IMR-90 (cell line): ENCODE data around the gene GADD45GIP1. TPM values are rescaled to one million over a fixed set of nuclear protein-coding genes. Genes with fewer than 3 reads are reported as not detected.

Source experiments
- ATAC-seq: fragments of 200-7000 bp; cut with Tn5 transposase; 2 replicates; pipeline ENCODE4 v1.9.1; 2020; ENCODE audit warnings: low read depth, mild to moderate bottlenecking, moderate library complexity
- BruUV-seq: library from RNA; stranded (reverse); fragments of 400-500 nt; replicated peaks from 2 replicates; lab custom pipeline; 2021; lab: Mats Ljungman, UMichigan
- CTCF ChIA-PET: fragments of 300-600 bp; formaldehyde crosslinking; extraction: SDS; loops from one replicate; lab custom pipeline; 2021; ENCODE audit warnings: antibody characterized with exemption; lab: Yijun Ruan, JAX
- POLR2A ChIA-PET: fragments of 300-600 bp; sonication (Branson Sonifier 250); formaldehyde crosslinking; loops from one replicate; lab custom pipeline; 2022; ENCODE audit warnings: antibody characterized with exemption; ENCODE audit not compliant: unreplicated experiment; lab: Charles Lee
- DNase-seq: peaks from one replicate; pipeline ENCODE4 v3.0.0; 2013
- H2AFZ ChIP-seq: replicated peaks from 2 replicates; pipeline ENCODE3; 2013; ENCODE audit warnings: low read length, mild to moderate bottlenecking; ENCODE audit not compliant: poor library complexity
- H2AK5ac ChIP-seq: 2 replicates; pipeline ENCODE4 v1.6.1; 2013; ENCODE audit warnings: low read depth, low read length, inconsistent platforms
- H2AK9ac ChIP-seq: replicated peaks from 2 replicates; pipeline ENCODE3; 2013; ENCODE audit warnings: mild to moderate bottlenecking, low read depth, low read length, moderate library complexity; ENCODE audit not compliant: poor library complexity
- H2BK120ac ChIP-seq: 2 replicates; pipeline ENCODE4 v1.6.1; 2013; ENCODE audit warnings: low read depth, low read length, inconsistent platforms
- H2BK15ac ChIP-seq: 3 replicates; pipeline ENCODE4 v1.6.1; 2013; ENCODE audit warnings: low read depth, low read length, inconsistent platforms
- H2BK20ac ChIP-seq: 2 replicates; pipeline ENCODE4 v1.6.1; 2013; ENCODE audit warnings: low read depth, mild to moderate bottlenecking, inconsistent platforms, low read length, moderate library complexity
- H2BK5ac ChIP-seq: 2 replicates; pipeline ENCODE4 v1.6.1; 2013; ENCODE audit warnings: mild to moderate bottlenecking, low read depth, low read length, inconsistent platforms; ENCODE audit not compliant: poor library complexity, severe bottlenecking
- H3K14ac ChIP-seq: replicated peaks from 2 replicates; pipeline ENCODE4 v1.6.1; 2013; ENCODE audit warnings: low read depth, low read length, inconsistent platforms
- H3K18ac ChIP-seq: 2 replicates; pipeline ENCODE4 v1.6.1; 2013; ENCODE audit warnings: low read depth, low read length, control low read depth
- H3K23ac ChIP-seq: 2 replicates; pipeline ENCODE4 v1.6.1; 2013; ENCODE audit warnings: low read depth, low read length, inconsistent platforms
- H3K27ac ChIP-seq: 2 replicates; pipeline ENCODE4 v1.5.1; 2013; ENCODE audit warnings: mild to moderate bottlenecking, control low read depth, low read length; ENCODE audit not compliant: insufficient read depth
- H3K27me3 ChIP-seq: 2 replicates; pipeline ENCODE4 v1.6.1; 2013; ENCODE audit warnings: low read length; ENCODE audit not compliant: control insufficient read depth, insufficient read depth
- H3K36me3 ChIP-seq: 2 replicates; pipeline ENCODE4 v1.6.1; 2013; ENCODE audit warnings: low read length, mixed read lengths; ENCODE audit not compliant: control insufficient read depth, insufficient read depth
- H3K4ac ChIP-seq: 2 replicates; pipeline ENCODE4 v1.6.1; 2013; ENCODE audit warnings: low read depth, low read length, inconsistent platforms
- H3K4me1 ChIP-seq: 2 replicates; pipeline ENCODE4 v1.6.1; 2013; ENCODE audit warnings: low read length, mixed read lengths; ENCODE audit not compliant: control insufficient read depth, insufficient read depth
- H3K4me2 ChIP-seq: 2 replicates; pipeline ENCODE4 v1.6.1; 2013; ENCODE audit warnings: low read depth, mild to moderate bottlenecking, control low read depth, low read length, moderate library complexity
- H3K4me3 ChIP-seq: 2 replicates; pipeline ENCODE4 v1.5.1; 2013; ENCODE audit warnings: low read depth, mild to moderate bottlenecking, control low read depth, low read length, moderate library complexity; ENCODE audit not compliant: insufficient read depth
- H3K56ac ChIP-seq: 2 replicates; pipeline ENCODE4 v1.6.1; 2013; ENCODE audit warnings: low read length, inconsistent platforms; ENCODE audit not compliant: insufficient read depth; ENCODE audit errors: extremely low read depth
- H3K79me1 ChIP-seq, 2 experiments: 2 replicates each; pipeline ENCODE4 v1.6.1; 2013; ENCODE audit warnings: low read length in 2 of 2, inconsistent platforms in 1 of 2, low read depth in 1 of 2
- H3K9ac ChIP-seq: 2 replicates; pipeline ENCODE4 v1.6.1; 2013; ENCODE audit warnings: low read depth, low read length, control low read depth
- H3K9me1 ChIP-seq: 2 replicates; pipeline ENCODE4 v1.6.1; 2013; ENCODE audit warnings: low read length, inconsistent platforms; ENCODE audit not compliant: insufficient read depth
- H3K9me3 ChIP-seq: 2 replicates; pipeline ENCODE4 v1.6.1; 2013; ENCODE audit warnings: low read length; ENCODE audit not compliant: control insufficient read depth, insufficient read depth
- H4K20me1 ChIP-seq: 2 replicates; pipeline ENCODE4 v1.6.1; 2013; ENCODE audit warnings: low read length, inconsistent platforms; ENCODE audit not compliant: insufficient read depth
- H4K5ac ChIP-seq: 2 replicates; pipeline ENCODE4 v1.6.1; 2013; ENCODE audit warnings: mild to moderate bottlenecking, low read depth, low read length, control low read depth
- H4K8ac ChIP-seq, 2 experiments: 2 replicates each; pipeline ENCODE4 v1.6.1; 2013; ENCODE audit warnings: low read depth in 2 of 2, low read length in 2 of 2, control low read depth in 1 of 2, inconsistent platforms in 1 of 2
- H4K91ac ChIP-seq: 2 replicates; pipeline ENCODE4 v1.6.1; 2013; ENCODE audit warnings: low read depth, low read length, inconsistent platforms; ENCODE audit not compliant: insufficient read depth
- CHD1 ChIP-seq: IDR thresholded peaks from 2 replicates; pipeline ENCODE4 v1.6.1; 2012; ENCODE audit warnings: low read depth, low read length, improper control_type of control experiment
- FOS ChIP-seq: fragments of 150-350 bp; IDR thresholded peaks from 2 replicates; pipeline ENCODE4 v1.6.1; 2016; ENCODE audit warnings: low read depth, low read length
- RAD21 ChIP-seq: IDR thresholded peaks from 2 replicates; pipeline ENCODE4 v1.6.1; 2012; ENCODE audit warnings: low read length, improper control_type of control experiment
- RFX5 ChIP-seq: IDR thresholded peaks from 2 replicates; pipeline ENCODE4 v1.8.0; 2012; ENCODE audit warnings: low read depth, mild to moderate bottlenecking, low read length, moderate library complexity
- WGBS, 2 experiments: methylation state at CpG; one replicate each; pipeline versions ENCODE4 v1.1.5 to v1.1.7; 2013; ENCODE audit warnings: missing lambda C conversion rate in 2 of 2; ENCODE audit not compliant: insufficient read length in 1 of 2; ENCODE audit errors: extremely low coverage in 2 of 2; 5-methylcytosine and 5-hydroxymethylcytosine counted together
- dilution Hi-C: fragments of 300-500 bp; cut with HindIII; formaldehyde crosslinking; loops from one replicate; pipeline ENCODE4 v1.14.3; 2018; ENCODE audit warnings: low sequenced_read_pairs; ENCODE audit not compliant: unreplicated experiment
- in situ Hi-C: fragments of 300-500 bp; cut with MboI; formaldehyde crosslinking; loops from 3 replicates; pipeline ENCODE4 v1.14.3; 2019; ENCODE audit warnings: low sequenced_read_pairs, inconsistent platforms, mixed read lengths
- intact Hi-C: fragments of 100-400 bp; cut with micrococcal nuclease; formaldehyde crosslinking; loops from 2 replicates; pipeline ENCODE4 v1.10.0; 2022
- microRNA-seq, 2 experiments: library from miRNA; stranded (forward) in 1 of 2; unstranded in 1 of 2; fragments of 10-50 nt in 1 of 2; fragments of <30 nt in 1 of 2; gene quantifications in 1 of 2; microRNA quantifications in 1 of 2; one replicate each; pipeline versions ENCODE3 to v1.1.0; 2013 to 2020; ENCODE audit not compliant: insufficient read depth in 1 of 2, insufficient read length in 1 of 2, unreplicated experiment in 1 of 2
- polyA plus RNA-seq, 3 experiments: library from polyadenylated mRNA; depleted of rRNA; stranded (reverse); fragments of >200 nt; gene quantifications; 2 replicates each; pipeline ENCODE4 v1.2.3, GENCODE V29; 2012; ENCODE audit warnings: low replicate concordance in 1 of 3
- small RNA-seq, 5 experiments: library from RNA; depleted of rRNA; stranded (forward); fragments of <200 nt; gene quantifications; one replicate each; pipeline ENCODE3, GENCODE V24; 2012
- total RNA-seq: library from RNA; depleted of rRNA; stranded (reverse); fragments of >200 nt; gene quantifications from 2 replicates; pipeline ENCODE4 v1.2.3, GENCODE V29; 2012; rRNA removed
- TF ChIP-seq, protein P1 (sequence below): fragments of 150-350 bp; IDR thresholded peaks from 2 replicates; pipeline ENCODE4 v1.6.1; 2016; ENCODE audit warnings: low read depth, mild to moderate bottlenecking, low read length, moderate library complexity, borderline replicate concordance

Gene GADD45GIP1
- total and polyA plus RNA-seq, 2 of the 4 experiments (the other 2 are of a cell fraction) = 13.3 to 42.4 TPM

DNA sequence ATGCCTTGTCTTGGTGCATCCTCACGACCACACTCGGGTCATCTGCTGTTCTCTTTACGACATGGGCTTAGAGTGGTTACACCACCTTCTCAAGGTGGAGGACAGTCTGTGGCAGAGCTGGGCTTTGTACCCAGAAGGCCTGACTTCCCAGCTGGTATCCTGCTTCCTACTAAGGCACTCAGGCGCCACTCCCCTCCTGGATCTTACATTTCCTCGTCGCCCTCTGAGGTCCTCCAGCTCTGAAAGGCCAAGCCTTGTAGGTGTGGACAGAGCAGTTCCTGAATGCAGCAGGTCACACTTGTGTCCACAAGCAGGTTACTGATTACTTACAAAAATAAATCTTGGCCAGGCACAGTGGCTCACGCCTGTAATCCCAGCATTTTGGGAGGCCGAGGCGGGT, 49.9 kb downstream of the GADD45GIP1 start:
- no peak overlapping the region for H3K18ac ChIP-seq
- BruUV-seq = no TSS peak
- no peak overlapping the region for H3K56ac ChIP-seq
- POLR2A ChIA-PET = no interaction called here
- no peaks in the 10 kb centered on the region for H3K4me1 ChIP-seq
- dilution Hi-C loops = no loop called here
- ATAC-seq (no peak), DNase-seq (no peak)
- no peak overlapping the region for H2BK120ac ChIP-seq
- H3K9ac ChIP-seq = no peak overlapping the region
- H3K4me3 ChIP-seq = no peak overlapping the region
- H3K79me1 ChIP-seq = no peaks in the 10 kb centered on the region
- no peak overlapping the region for H4K8ac ChIP-seq
- CTCF ChIA-PET = no interaction called here
- in situ Hi-C loops = no loop called here
- no peak overlapping the region for H2BK5ac ChIP-seq
- peak overlapping the region; percentile 33 for H2AFZ ChIP-seq
- H3K27ac ChIP-seq = no peak overlapping the region
- H2BK20ac ChIP-seq = no peak overlapping the region
- 40% methylated on average over 1 of the region's 9 CpGs; no CpG with 5 or more reads in 1 of the 2 experiments for WGBS, 2 experiments
- H2BK15ac ChIP-seq = no peak overlapping the region
- H3K14ac ChIP-seq = no peak overlapping the region
- TF ChIP-seq FOS (no peak), RAD21 (no peak), CHD1 (no peak), RFX5 (no peak)
- TF ChIP-seq, protein P1, sequence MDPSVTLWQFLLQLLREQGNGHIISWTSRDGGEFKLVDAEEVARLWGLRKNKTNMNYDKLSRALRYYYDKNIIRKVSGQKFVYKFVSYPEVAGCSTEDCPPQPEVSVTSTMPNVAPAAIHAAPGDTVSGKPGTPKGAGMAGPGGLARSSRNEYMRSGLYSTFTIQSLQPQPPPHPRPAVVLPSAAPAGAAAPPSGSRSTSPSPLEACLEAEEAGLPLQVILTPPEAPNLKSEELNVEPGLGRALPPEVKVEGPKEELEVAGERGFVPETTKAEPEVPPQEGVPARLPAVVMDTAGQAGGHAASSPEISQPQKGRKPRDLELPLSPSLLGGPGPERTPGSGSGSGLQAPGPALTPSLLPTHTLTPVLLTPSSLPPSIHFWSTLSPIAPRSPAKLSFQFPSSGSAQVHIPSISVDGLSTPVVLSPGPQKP = no peak
- H3K4me2 ChIP-seq = no peak overlapping the region
- H4K20me1 ChIP-seq = no peaks in the 10 kb centered on the region
- no peak overlapping the region for H4K5ac ChIP-seq
- H3K4ac ChIP-seq = no peak overlapping the region
- H3K23ac ChIP-seq = no peak overlapping the region
- H2AK9ac ChIP-seq = peak overlapping the region; percentile 42
- H2AK5ac ChIP-seq = no peak overlapping the region
- no peaks in the 10 kb centered on the region for H3K27me3 ChIP-seq
- H3K9me3 ChIP-seq = no peaks in the 10 kb centered on the region
- no peaks in the 10 kb centered on the region for H3K9me1 ChIP-seq
- intact Hi-C loops = no loop called here
- no peaks in the 10 kb centered on the region for H3K36me3 ChIP-seq
- H4K91ac ChIP-seq = no peak overlapping the region

Small RNA genes within 50 kb of the gene (microRNA-seq; reads per million reads assigned to microRNA genes)
- gene MIR5695 (0 reads per million in 2 experiments), gene MIR6515 (4.0 to 15.5 reads per million in 2 experiments)

Small RNA genes within 50 kb of the gene (small RNA-seq; reads per million reads assigned to genes)
- gene MIR5695 (0 to 0.41 (median 0) reads per million in 5 experiments), gene MIR6515 (0 to 7.5 (median 2.4) reads per million in 5 experiments)

Other genes with a start within 250 kb of the GADD45GIP1 start
- 32.8 and 36.0 TPM in 2 replicates for gene TNPO2, start 233.3 kb downstream of the GADD45GIP1 start, total RNA-seq
- 77.2 and 82.3 TPM in 2 replicates for gene TNPO2, start 233.3 kb downstream of the GADD45GIP1 start, polyA plus RNA-seq (2012; rRNA removed)
- 99.2 and 113 TPM in 2 replicates for gene TRIR, start 222.5 kb downstream of the GADD45GIP1 start, total RNA-seq
- gene TRIR, start 222.5 kb downstream of the GADD45GIP1 start, polyA plus RNA-seq (2012; rRNA removed) = 201 and 242 TPM in 2 replicates
- 111 and 129 TPM in 2 replicates for gene GET3, start 219.7 kb downstream of the GADD45GIP1 start, total RNA-seq
- gene GET3, start 219.7 kb downstream of the GADD45GIP1 start, polyA plus RNA-seq (2012; rRNA removed) = 152 and 178 TPM in 2 replicates
- gene BEST2, start 205.4 kb downstream of the GADD45GIP1 start, total RNA-seq = not detected in 2 replicates
- not detected in 2 replicates for gene BEST2, start 205.4 kb downstream of the GADD45GIP1 start, polyA plus RNA-seq (2012; rRNA removed)
- gene HOOK2, start 181.7 kb downstream of the GADD45GIP1 start, total RNA-seq = 7.5 and 8.1 TPM in 2 replicates
- gene HOOK2, start 181.7 kb downstream of the GADD45GIP1 start, polyA plus RNA-seq (2012; rRNA removed) = 11.0 and 21.6 TPM in 2 replicates
- 20.8 and 32.8 TPM in 2 replicates for gene JUNB, start 165.7 kb downstream of the GADD45GIP1 start, total RNA-seq
- gene JUNB, start 165.7 kb downstream of the GADD45GIP1 start, polyA plus RNA-seq (2012; rRNA removed) = 109 and 141 TPM in 2 replicates
- gene PRDX2, start 155.4 kb downstream of the GADD45GIP1 start, total RNA-seq = 351 and 371 TPM in 2 replicates
- 378 and 383 TPM in 2 replicates for gene PRDX2, start 155.4 kb downstream of the GADD45GIP1 start, polyA plus RNA-seq (2012; rRNA removed)
- not detected in 2 replicates for gene THSD8, start 155.2 kb downstream of the GADD45GIP1 start, total RNA-seq
- gene THSD8, start 155.2 kb downstream of the GADD45GIP1 start, polyA plus RNA-seq (2012; rRNA removed) = 0.68 and 0.90 TPM in 2 replicates
- gene RNASEH2A, start 150.6 kb downstream of the GADD45GIP1 start, total RNA-seq = 44.6 and 45.5 TPM in 2 replicates
- 34.9 and 39.4 TPM in 2 replicates for gene RNASEH2A, start 150.6 kb downstream of the GADD45GIP1 start, polyA plus RNA-seq (2012; rRNA removed)
- gene RTBDN, start 122.6 kb downstream of the GADD45GIP1 start, total RNA-seq = not detected in 2 replicates
- gene RTBDN, start 122.6 kb downstream of the GADD45GIP1 start, polyA plus RNA-seq (2012; rRNA removed) = 0.07 and 0.14 TPM in 2 replicates
- 0.28 and 1.1 TPM in 2 replicates for gene MAST1, start 118.7 kb downstream of the GADD45GIP1 start, total RNA-seq
- gene MAST1, start 118.7 kb downstream of the GADD45GIP1 start, polyA plus RNA-seq (2012; rRNA removed) = 0.44 and 0.56 TPM in 2 replicates
- 6.4 and 9.5 TPM in 2 replicates for gene DNASE2, start 75.8 kb downstream of the GADD45GIP1 start, total RNA-seq
- 31.1 and 32.0 TPM in 2 replicates for gene DNASE2, start 75.8 kb downstream of the GADD45GIP1 start, polyA plus RNA-seq (2012; rRNA removed)
- not detected in 2 replicates for gene KLF1, start 70.0 kb downstream of the GADD45GIP1 start, total RNA-seq
- not detected in 2 replicates for gene KLF1, start 70.0 kb downstream of the GADD45GIP1 start, polyA plus RNA-seq (2012; rRNA removed)
- 41.1 and 41.6 TPM in 2 replicates for gene GCDH, start 66.1 kb downstream of the GADD45GIP1 start, total RNA-seq
- gene GCDH, start 66.1 kb downstream of the GADD45GIP1 start, polyA plus RNA-seq (2012; rRNA removed) = 24.5 and 27.7 TPM in 2 replicates
- under 0.01 and 0.36 TPM in 2 replicates for gene SYCE2, start 37.9 kb downstream of the GADD45GIP1 start, total RNA-seq
- 0.19 and 0.50 TPM in 2 replicates for gene SYCE2, start 37.9 kb downstream of the GADD45GIP1 start, polyA plus RNA-seq (2012; rRNA removed)
- 49.3 and 53.0 TPM in 2 replicates for gene FARSA, start 23.5 kb downstream of the GADD45GIP1 start, total RNA-seq
- gene FARSA, start 23.5 kb downstream of the GADD45GIP1 start, polyA plus RNA-seq (2012; rRNA removed) = 75.9 and 80.9 TPM in 2 replicates
- 3,245 and 3,358 TPM in 2 replicates for gene CALR, start 18.6 kb downstream of the GADD45GIP1 start, total RNA-seq
- 1,894 and 1,932 TPM in 2 replicates for gene CALR, start 18.6 kb downstream of the GADD45GIP1 start, polyA plus RNA-seq (2012; rRNA removed)
- gene RAD23A, start 11.4 kb downstream of the GADD45GIP1 start, total RNA-seq = 54.3 and 56.4 TPM in 2 replicates
- gene RAD23A, start 11.4 kb downstream of the GADD45GIP1 start, polyA plus RNA-seq (2012; rRNA removed) = 67.8 and 79.7 TPM in 2 replicates
- not detected in 2 replicates for gene DAND5, start 12.4 kb upstream of the GADD45GIP1 start, total RNA-seq
- 0.03 TPM in 1 of 2 replicates, not detected in the other for gene DAND5, start 12.4 kb upstream of the GADD45GIP1 start, polyA plus RNA-seq (2012; rRNA removed)
- gene NFIX, start 38.3 kb upstream of the GADD45GIP1 start, total RNA-seq = 10.0 and 10.2 TPM in 2 replicates
- 46.9 and 47.7 TPM in 2 replicates for gene NFIX, start 38.3 kb upstream of the GADD45GIP1 start, polyA plus RNA-seq (2012; rRNA removed)
- 0.28 and 0.36 TPM in 2 replicates for gene LYL1, start 145.6 kb upstream of the GADD45GIP1 start, total RNA-seq
- gene LYL1, start 145.6 kb upstream of the GADD45GIP1 start, polyA plus RNA-seq (2012; rRNA removed) = 0.39 and 0.63 TPM in 2 replicates
- 23.3 and 28.3 TPM in 2 replicates for gene TRMT1, start 159.5 kb upstream of the GADD45GIP1 start, total RNA-seq
- 56.0 and 62.1 TPM in 2 replicates for gene TRMT1, start 159.5 kb upstream of the GADD45GIP1 start, polyA plus RNA-seq (2012; rRNA removed)
- 42.5 and 56.7 TPM in 2 replicates for gene NACC1, start 161.0 kb upstream of the GADD45GIP1 start, total RNA-seq
- gene NACC1, start 161.0 kb upstream of the GADD45GIP1 start, polyA plus RNA-seq (2012; rRNA removed) = 181 and 243 TPM in 2 replicates
- 64.9 and 76.7 TPM in 2 replicates for gene STX10, start 193.2 kb upstream of the GADD45GIP1 start, total RNA-seq
- 77.9 and 82.0 TPM in 2 replicates for gene STX10, start 193.2 kb upstream of the GADD45GIP1 start, polyA plus RNA-seq (2012; rRNA removed)
- 7.7 and 17.5 TPM in 2 replicates for gene IER2, start 193.2 kb upstream of the GADD45GIP1 start, total RNA-seq
- gene IER2, start 193.2 kb upstream of the GADD45GIP1 start, polyA plus RNA-seq (2012; rRNA removed) = 99.4 and 102 TPM in 2 replicates